ENCODE data around the gene AUH.

Gene AUH

DNA sequence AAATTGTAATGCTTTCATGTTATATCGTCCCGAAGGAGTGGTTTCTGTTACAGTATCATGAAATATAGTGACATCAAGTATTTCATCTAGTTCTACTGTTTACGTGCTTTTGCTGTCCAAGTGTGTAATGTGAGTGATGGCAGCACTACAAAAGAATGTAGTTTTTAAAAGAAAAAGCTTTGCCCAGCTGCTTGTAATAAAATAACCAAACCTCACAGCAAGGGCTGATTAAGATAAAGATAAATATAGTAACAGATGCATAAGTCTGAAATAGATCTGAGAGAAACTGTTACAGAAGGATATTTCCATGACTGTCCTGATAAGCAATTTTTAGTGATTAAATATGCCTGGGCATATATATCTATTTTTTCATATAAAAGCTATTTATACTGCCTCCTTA lies 106.4 kb downstream of the AUH start:
- no peak overlapping the region for H3K27ac ChIP-seq
- no peak for TF ChIP-seq ZFX (IDR thresholded peaks at IDR 0.05; ENCODE audit: borderline replicate concordance)
- TF ChIP-seq, protein P1, sequence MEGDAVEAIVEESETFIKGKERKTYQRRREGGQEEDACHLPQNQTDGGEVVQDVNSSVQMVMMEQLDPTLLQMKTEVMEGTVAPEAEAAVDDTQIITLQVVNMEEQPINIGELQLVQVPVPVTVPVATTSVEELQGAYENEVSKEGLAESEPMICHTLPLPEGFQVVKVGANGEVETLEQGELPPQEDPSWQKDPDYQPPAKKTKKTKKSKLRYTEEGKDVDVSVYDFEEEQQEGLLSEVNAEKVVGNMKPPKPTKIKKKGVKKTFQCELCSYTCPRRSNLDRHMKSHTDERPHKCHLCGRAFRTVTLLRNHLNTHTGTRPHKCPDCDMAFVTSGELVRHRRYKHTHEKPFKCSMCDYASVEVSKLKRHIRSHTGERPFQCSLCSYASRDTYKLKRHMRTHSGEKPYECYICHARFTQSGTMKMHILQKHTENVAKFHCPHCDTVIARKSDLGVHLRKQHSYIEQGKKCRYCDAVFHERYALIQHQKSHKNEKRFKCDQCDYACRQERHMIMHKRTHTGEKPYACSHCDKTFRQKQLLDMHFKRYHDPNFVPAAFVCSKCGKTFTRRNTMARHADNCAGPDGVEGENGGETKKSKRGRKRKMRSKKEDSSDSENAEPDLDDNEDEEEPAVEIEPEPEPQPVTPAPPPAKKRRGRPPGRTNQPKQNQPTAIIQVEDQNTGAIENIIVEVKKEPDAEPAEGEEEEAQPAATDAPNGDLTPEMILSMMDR (IDR thresholded peaks at IDR 0.05): no peak

DNA sequence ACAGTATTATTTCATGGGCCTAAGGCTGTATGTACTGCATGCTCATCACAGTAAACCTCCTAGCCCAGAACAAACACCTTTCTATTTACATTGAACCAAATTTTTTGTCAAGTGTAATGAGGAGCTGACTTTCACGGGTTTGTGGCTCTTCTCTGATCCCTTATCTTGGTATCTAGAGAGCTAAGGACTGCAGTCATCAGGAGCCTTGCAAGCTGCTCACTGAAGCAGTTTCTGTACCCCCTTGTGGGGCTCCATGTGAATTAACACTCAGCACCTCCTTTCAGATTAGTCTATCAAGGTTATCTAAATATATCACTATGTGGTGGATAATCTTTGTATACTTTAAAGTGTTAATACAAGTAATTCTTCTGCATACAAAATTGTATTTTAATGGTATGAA lies 108.2 kb downstream of the AUH start:
- no peak overlapping the region for H3K27ac ChIP-seq
- TF ChIP-seq ZFX (IDR thresholded peaks at IDR 0.05; ENCODE audit: borderline replicate concordance): no peak
- TF ChIP-seq, protein P1 (IDR thresholded peaks at IDR 0.05): no peak

DNA sequence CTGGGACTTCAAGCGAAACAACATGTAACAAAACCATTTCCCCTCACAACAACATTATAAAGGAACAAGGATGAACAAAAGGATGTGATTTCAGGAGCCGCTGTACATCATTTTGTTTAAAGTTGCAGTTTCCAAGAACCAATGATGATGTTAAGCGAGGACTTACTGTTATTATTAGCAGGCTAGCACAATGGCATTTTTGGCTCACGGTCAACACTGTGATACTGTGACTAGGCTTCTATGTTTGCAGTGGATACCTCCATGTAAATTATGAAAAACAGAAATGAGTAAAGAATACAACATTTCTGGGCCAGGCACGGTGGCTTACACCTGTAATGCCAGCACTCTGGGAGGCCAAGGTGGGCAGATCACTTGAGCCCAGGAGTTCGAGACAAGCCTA lies 113.0 kb downstream of the AUH start:
- no peak overlapping the region for H3K27ac ChIP-seq

DNA sequence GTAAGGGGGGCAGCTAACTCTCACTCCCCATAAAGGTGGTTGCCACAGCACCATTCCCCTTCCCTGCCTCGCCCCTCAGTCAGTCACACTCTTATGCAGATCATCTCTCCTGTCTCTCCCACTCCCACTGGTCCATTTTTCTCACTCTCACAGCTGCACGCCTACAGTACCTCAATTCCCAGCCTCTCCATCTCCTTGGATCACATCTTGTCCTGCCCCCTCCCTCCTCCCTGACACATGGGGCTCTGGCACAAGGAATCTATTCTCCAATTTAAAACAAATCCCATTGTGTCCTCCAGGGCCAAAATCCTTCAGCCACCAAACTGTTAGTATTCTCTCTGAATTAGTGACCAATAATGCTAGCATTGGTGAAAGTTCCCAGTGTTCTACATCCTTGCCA lies 114.4 kb downstream of the AUH start:
- TF ChIP-seq ZFX (IDR thresholded peaks at IDR 0.05; ENCODE audit: borderline replicate concordance): no peak
- TF ChIP-seq, protein P1 (IDR thresholded peaks at IDR 0.05): no peak
- no peak overlapping the region for H3K27ac ChIP-seq

More for the DNA sequence above, 113.0 kb downstream of the AUH start:
- TF ChIP-seq ZFX (IDR thresholded peaks at IDR 0.05; ENCODE audit: borderline replicate concordance): no peak
- TF ChIP-seq, protein P1 (IDR thresholded peaks at IDR 0.05): no peak

DNA sequence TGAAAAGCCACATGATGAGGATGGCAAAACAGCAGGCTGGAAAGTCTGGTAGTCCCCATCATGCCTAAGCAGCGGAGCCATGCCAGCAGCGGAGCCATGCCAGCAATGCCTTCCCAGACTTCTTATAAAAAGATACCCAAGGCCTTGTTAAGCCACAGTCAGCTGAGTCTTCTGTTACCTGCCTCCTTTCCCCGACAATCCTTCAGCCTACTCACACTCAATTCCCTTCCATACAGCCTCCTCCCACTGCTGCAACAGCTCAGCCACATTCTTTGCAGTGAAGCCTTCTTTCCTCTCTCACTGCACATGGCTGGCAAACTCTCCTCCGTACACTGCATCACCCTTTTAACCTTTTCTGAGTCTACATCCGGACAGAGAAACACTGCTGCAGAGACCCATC lies 114.9 kb downstream of the AUH start:
- TF ChIP-seq, protein P1 (IDR thresholded peaks at IDR 0.05): no peak
- TF ChIP-seq ZFX (IDR thresholded peaks at IDR 0.05; ENCODE audit: borderline replicate concordance): no peak

DNA sequence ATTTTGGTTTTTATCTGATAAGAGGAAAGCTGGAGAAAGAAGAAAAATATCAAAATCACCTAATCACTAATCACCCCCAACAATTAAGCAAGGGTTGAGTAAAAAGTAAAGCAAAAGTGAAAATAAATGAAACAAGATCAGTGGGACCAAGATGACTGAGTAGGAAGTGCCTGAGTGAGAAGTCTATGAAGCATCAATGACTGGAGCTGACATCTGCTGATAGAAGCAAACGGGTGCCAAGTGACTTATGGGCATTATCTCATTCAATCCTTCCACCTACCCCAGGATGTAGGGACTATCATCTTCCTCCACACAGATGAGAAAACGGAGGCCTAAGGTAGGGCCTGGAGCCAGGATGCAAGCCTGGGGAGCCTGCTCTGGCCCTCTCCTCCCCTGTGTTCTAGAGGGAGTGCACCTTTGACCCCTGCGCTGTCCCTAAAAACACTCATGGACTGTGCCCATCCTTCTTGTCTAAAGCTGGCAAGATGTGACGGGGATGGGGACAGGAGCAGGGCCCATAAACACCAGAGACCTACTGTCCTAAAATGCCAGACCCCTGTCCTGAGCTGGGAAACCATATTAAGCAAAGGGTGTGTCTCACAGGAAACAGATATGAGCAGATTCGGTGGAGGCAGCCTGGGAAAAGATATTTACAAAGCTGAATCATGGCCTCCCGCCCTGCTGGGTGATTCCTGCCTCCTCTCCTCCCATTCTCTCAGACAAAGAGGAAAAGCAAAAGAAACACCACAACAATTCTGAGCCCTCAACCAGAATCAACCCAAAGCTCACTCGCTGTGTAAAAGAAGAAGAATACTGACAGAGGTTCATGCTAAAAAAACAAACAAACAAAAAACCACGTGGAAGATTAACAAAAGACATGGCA lies 116.0 kb downstream of the AUH start:
- no peak overlapping the region for H3K27ac ChIP-seq

More for the DNA sequence above, 114.9 kb downstream of the AUH start:
- no peak overlapping the region for H3K27ac ChIP-seq

DNA sequence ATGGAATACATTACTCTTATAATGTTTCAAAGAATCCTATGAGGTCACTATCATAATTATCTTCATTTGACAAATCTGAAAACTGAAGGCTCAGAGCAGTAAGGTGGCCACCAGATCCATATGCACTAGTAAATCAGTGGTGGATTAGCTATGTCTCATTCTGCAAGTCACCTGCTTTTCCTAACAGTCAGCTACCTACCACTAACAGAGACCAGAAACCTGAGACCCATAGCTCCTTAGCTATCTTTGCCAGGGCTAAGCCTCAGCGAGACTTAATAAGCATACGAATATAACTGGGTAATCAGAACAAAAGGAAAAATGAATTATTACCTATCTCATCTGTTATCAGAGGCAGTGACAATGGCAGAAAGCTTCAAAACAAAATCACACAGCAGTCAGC lies 118.7 kb downstream of the AUH start:
- no peak overlapping the region for H3K27ac ChIP-seq
- TF ChIP-seq ZFX (IDR thresholded peaks at IDR 0.05; ENCODE audit: borderline replicate concordance): no peak
- TF ChIP-seq, protein P1 (IDR thresholded peaks at IDR 0.05): no peak

More for the DNA sequence above, 116.0 kb downstream of the AUH start:
- no peak for TF ChIP-seq ZFX (IDR thresholded peaks at IDR 0.05; ENCODE audit: borderline replicate concordance)

Data from 22Rv1 (cell line).